SH-SY5Y (cell line): ENCODE measurements around the gene PPIL6.

Source experiments
- GATA2 ChIP-seq: IDR thresholded peaks from 2 replicates; pipeline ENCODE4 v1.6.1; 2011; ENCODE audit warnings: mild to moderate bottlenecking, low read depth, low read length
- GATA3 ChIP-seq: IDR thresholded peaks from 2 replicates; pipeline ENCODE4 v1.6.1; 2011; ENCODE audit warnings: low read depth, mild to moderate bottlenecking, low read length, moderate library complexity

DNA sequence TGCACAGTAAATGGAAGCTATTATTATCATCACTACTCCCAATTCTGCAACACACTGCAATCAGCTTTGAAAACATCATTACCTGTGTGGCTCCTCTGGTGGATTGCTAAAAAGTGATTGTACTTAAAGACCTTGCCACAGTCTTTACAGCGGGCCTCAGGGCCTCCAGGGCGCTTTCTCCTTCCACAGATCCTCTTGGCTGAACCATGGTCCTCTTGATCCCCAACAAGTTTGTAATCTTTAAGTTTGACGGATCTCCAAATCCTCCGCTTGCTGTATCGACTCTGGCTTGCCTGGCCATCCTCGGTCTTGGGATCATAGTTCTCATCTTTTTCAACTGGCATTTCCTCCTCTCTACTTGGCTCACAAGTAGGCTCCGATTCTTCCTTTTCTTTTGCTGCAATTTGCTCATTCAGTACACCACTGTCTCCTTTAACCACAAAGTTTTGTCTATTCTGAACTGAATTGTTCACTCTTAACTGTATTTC, 40.6 kb upstream of the PPIL6 start:
- TF ChIP-seq GATA3 (no peak), GATA2 (no peak)
